Suppressor macrophage (primary cell): ENCODE measurements around the gene MET.

Experiments
- DNase-seq, 4 experiments: peaks; one replicate each; pipeline ENCODE4 v3.0.0-alpha.2; 2020 to 2022

Gene MET

DNA sequence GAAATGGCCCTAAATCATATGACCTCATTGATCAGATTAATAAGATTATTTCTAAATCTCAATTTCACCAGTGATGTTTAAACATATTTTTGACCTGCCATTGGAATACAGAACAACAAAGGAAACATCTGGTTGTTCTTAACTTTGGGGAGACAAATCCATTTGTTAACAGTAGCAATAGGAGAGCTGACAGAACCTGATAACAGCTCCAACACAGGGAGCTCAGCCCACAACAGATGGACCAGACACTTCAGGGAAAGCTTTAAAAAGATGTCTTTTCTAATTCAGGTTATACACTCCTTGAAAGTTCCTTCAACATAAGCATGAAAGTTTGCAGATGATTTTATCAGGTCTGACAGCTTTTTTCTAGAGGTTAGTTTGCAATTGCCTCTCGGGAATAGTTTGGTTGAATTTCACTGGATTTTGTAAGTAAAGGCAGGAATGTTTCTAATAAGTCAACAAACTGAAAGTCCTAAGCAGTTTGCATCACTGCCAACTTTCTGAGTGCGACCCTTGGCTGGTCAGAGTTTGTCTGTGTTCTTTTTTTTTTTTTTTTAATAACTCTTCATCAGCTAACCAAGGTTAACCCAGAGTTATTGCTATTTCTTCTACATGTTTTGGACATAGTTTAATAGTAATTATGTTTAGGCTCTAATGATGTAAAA is 6.5 kb upstream of the MET start:
- DNase-seq = no peak

GRCh38 chr7:116669769-116670168 is 2.2 kb upstream of the MET start:
- no peak for DNase-seq

- no peak for DNase-seq
These were observed 1.5 kb upstream of the MET start for GRCh38 chr7:116670409-116671015.

DNA sequence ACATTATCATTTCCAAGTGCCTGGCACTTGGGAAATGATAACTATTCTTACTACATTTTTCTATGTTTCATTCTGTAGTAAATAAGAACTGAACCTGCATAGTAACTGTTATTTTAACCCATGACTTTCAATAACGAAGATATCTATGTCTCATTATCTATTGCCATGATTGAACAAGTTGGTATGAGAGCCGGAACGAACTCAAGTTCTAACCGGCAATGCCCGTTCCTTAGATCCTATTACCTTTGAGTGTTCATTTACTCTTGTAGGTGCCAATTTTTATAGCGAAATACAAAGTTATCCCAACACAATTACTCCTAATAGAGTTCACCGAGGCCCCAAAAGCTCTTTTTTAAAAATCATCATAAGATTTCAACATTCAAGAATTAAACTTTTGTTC is 885 bp upstream of the MET start:
- DNase-seq = no peak

- DNase-seq = no peak
These were observed 830 bp downstream of the MET start for GRCh38 chr7:116672596-116673456.

GRCh38 chr7:116673457-116673865 is 1.5 kb downstream of the MET start:
- no peak for DNase-seq

DNA sequence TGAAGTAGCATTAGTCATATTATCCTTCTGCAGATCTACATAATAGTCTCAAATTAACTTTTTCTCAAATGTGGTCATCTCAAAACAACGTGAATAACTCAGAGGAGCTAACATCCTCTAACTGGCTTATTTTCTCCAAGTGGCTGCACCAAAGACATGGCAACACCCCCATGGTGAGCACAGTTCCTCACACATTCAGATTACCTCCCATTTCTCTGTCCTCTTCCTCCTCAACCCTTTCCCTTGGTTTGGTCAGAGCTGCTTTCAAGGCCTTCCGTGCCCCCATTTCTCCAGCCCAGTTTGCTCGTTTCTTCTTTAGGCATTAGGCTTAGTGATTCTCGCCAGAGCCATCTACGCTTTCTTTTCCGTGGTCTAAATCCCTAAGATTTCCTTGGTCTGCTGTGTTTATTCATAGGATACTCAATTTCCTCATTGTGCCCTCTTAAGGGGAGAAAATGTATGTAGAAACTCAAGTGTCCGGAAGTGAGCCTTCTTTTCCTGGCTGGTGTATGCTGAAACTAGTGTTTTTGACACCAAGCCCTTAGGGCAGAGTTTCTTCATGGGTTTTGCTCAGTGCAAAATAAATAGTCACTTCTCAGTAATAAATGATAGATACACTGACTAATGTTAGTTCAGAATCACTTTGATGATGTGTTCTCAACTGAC is 2.6 kb downstream of the MET start:
- DNase-seq = no peak

DNA sequence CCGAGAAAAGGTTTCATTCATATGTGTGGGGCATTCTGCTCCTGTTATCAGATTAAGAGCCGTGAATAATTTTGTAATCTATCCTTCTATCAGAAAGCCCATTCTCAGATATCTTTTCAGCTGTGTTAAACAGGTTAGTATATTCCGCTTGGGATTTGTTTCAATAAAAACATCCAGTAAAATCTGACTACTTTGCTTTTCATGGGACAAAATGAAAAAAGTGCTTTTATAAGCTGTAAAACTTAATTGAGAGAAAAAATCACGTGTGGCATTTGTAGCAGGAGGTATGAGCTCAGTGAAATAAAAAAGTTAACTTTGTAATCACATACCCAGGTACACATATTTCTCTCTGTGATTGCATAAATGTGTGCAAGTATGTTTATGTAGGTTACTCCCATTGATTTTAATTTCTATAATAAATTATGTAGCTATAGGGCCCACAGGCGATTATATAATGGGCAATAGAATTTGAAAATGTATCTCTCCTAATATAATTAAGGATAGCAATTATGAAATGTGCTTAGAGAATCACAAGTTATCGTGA is 3.9 kb downstream of the MET start:
- no peak for DNase-seq

DNA sequence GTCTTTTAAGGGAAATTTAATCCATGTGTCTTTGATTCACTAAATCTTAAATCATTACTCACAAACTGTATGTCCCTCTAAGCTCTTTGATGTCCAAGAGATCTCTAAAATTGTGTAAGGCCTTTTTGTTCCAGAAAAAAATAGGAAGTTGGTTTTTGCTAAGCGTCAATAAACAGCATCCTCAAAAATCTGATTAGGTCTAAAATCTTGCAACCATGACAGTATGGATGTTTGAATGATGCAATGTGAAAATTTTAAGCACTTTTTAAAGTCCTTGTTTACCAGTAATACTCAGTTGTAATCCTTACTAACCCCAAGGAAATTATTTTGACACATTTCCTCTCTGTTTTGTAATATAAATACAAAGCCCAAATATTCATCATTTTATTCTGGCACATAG is 6.8 kb downstream of the MET start:
- peak; percentile 17 to 82 (median 50) for DNase-seq

DNA sequence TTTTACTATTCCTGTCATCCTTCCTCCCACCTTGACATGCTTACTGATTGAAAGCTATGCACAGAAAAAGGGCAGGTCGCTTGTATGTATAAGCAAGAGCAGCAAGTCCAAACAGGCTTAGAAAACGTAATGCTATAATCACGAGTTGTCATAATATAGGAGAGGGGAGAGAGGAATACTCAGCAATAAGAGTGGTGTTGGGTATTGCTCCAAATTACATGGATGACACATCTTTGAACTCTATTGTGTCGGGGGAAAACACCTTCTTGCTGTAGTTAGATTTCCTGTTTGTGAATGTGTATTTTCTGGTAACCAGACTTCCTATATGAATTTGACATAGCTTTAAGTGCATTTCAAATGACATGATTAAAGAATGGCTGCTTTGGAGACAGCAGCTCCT is 7.5 kb downstream of the MET start:
- no peak for DNase-seq

DNA sequence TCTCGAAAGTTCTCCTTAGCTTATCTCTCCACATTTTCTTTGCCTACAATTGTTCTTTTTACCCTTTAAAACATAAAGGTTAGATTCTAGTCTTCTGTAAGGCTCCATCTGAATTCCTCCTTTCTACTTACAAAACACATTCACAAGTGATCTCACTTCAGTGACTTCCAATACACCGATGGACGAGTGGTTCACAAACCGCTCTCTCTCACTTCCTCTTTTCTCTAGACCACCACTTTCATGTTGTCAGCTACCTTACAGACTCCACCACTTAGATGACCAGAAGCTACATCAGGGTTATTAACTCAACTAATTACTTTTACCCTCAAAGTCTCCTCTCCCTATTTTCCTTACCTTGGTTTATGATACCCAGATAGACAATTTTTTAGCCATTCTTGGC is 11.8 kb downstream of the MET start:
- DNase-seq = peak in 2 of 4 experiments; percentile 16 to 28

DNA sequence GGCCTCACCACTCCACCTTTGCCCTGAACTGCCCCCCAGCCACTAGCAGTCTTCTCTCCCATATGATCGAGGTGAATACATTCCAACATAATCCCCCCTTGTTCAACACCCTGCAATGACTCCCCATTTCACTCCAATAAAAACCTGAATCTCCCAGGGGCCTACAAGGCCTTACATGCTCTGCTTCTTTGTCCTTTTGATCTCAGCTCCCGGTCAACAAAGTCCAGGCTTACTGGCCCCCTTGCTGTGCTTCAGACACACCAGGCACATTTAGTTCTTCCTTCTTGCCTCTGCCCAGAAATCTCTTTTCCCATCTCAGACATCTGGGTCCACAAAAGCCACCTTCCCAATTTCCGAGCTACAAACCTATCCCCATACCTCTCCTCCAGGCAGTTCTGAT is 14.0 kb downstream of the MET start:
- DNase-seq = no peak

DNA sequence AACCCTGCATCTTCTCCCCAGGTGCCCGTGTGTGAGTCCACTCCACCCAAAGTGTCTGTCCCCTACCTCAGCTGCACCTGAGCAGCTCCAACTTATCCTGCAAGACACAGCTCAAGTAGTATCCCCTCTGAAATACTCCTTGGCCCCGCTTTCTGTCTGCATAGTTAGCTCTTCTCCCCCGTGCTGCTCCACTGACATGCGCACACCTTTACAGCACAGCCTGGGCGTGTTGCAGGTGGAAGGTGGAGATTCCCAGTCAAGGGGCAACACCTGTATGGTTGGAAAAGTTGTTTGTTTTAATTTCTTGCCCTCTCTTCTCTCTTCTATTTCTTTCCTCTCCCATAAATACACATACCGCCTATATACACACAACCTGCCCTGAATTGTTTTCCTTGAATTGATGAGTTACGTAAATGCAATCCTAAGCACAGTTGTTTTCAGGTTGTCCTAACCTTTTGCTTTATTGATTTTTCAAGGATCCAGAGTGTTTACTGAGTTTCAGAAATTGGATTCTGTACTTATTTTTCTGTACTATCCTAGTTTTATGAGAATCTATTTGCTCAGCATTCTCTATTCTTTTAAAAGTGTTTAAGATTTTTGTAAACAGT is 14.9 kb downstream of the MET start:
- DNase-seq = no peak

DNA sequence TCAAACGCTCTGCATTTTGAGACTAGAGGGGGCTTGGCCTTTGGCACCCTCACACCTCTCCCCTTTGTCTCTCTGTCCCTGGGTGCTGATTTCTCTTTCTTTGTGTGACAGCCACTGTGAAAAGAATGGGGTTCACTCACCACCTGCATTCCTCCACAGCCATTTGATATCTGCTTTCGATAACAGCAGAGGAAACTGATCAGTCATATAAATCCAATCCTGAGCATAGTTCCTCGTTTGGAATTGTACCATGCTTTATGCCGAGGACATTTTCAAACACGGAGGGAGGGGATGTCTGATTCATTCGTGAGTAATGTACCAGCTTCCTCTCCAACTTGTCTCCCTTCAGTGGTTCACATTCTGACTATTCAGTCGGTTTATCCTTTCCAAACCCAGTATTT is 15.8 kb downstream of the MET start:
- peak in 3 of 4 experiments; percentile 28 to 49 (median 42) for DNase-seq

DNA sequence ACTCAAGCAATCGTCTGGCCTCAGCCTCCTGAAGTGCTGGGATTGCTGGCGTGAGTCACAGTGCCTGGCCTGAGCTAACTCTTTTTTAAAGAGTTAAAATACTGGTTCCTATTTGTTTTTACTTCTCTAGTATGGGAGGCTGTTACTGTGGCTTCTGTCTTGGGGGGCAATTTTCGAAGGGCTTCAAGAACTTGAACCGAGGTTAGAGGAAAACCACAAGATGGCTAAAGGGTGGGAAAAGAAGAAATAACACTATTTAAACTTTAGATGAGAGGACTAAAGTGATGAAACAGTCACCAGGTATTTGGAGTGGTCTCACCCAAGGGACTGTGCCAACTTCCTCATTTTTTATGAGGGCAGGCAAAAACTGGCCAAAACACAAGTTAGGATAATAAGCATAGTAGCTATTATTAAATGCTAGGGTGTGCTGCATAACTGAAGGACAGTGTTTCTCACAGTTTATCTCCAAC is 17.8 kb downstream of the MET start:
- peak in 2 of 4 experiments; percentile 6 to 19 for DNase-seq

DNA sequence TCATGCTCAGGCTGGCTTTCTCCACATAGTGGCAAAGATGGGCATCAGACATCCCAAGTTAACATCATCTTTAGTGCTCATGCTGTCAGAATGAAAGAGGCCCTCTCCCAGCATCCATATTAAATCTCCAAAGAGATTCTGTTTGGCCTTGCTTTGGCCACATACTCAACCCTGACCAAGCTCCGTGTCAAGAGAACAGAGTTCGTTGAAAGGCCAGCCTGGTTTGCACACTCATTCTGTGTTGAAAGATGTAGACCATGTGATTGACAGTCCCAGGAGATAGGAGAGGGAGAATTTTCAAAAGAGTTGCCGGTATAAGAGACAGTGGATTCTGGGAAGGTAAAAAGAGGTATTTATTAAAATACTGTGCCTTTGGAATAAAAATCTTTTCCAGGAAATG is 19.7 kb downstream of the MET start:
- peak; percentile 10 to 31 (median 22) for DNase-seq

DNA sequence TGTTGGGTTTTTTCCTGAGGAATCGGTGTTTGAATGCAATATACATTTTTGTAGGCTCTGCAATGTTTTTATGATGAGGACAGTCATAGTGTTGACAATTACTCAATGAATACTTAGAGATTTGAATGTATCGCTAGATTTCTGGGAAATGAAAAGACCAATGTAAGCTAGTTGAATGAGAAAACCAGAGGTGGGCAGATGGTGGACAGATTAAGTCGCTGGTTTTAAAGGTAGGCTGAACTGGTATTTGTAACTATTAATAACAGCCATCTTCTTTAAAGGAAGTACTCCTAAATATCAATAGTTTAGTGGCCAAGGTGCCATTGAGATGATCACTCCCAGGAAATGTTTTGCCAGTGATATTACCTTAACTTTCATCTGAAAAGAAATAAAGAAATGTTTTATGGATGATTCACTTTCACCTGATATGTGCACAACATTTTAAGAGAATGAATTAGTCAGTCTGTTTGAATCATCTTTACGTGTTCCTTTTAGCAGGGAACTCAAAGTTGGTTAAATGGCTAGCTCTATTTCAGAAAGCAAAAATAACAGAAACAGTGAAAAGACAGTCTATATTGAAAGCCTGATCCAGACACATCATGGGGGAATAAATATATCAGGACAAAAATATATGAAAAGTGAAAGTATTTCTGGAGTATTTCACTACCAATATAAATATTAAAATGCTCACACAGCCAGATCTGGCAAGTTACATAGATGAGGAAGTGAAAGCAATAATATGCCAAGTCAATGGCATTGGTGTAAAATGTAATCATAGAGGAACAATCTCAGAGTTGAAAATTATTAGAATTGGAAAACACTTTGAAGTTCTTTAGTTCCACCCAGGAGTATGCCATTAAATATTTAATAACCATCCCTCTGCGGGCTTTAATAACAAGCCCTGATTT is 20.7 kb downstream of the MET start:
- DNase-seq = peak in 3 of 4 experiments; percentile 25 to 79 (median 74)

- no peak for DNase-seq
These were observed 24.7 kb downstream of the MET start for GRCh38 chr7:116696707-116697106.

DNA sequence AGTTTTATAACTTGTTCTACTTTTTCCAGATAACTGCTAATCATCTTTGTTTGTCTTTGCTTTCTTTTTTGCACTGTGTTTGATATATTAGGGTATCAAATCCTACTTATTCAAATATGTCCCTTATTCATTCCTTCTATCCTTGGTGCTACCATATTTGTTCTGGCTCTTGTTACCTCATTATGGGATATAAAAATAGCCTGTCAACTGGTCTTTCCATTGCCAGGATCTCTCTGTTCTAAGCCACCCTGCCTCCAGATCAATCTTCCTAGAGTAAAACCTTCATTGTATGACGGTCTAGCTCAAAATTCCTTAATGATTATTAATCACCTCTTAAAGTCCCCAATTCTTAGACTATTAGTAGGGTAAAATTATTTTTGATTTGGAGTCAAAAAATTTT is 25.2 kb downstream of the MET start:
- no peak for DNase-seq

- DNase-seq = no peak
These were observed 25.8 kb downstream of the MET start for GRCh38 chr7:116697761-116698160.

DNA sequence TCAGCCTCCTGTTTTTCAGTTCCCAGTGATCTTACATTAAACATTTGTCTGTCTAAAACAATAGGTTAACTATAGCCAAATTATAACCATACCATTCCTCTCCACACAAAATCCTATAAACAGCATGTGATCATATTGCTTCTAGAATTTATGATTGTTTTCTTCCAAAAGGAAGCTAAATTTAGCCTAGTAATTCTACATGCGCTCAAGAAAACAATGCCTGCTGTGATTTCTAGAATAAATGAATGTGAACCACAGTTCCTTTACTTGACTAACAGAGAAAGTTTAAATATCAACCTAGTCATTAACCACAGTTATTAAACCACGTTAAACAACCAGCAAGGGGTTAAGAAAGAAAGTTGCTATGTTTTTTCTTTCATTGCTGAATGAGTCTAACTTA is 26.4 kb downstream of the MET start:
- DNase-seq = no peak
